Astrocyte (in vitro differentiated cells and primary cell): ENCODE measurements around the gene METAP1D.

ENCODE experiments used
- EZH2 ChIP-seq: IDR thresholded peaks from 2 replicates; pipeline ENCODE4 v1.6.1; 2012; ENCODE audit warnings: mild to moderate bottlenecking, low read length, inconsistent platforms; ENCODE audit not compliant: insufficient read depth
- TF ChIP-seq, protein P1 (sequence below): IDR thresholded peaks from 2 replicates; pipeline ENCODE4 v1.5.1; 2011; ENCODE audit warnings: low read depth, mild to moderate bottlenecking, inconsistent platforms, low read length, moderate library complexity; ENCODE audit not compliant: insufficient read depth

GRCh38 chr2:171966688-171967087, 33.1 kb upstream of the METAP1D start:
- TF ChIP-seq, protein P1, sequence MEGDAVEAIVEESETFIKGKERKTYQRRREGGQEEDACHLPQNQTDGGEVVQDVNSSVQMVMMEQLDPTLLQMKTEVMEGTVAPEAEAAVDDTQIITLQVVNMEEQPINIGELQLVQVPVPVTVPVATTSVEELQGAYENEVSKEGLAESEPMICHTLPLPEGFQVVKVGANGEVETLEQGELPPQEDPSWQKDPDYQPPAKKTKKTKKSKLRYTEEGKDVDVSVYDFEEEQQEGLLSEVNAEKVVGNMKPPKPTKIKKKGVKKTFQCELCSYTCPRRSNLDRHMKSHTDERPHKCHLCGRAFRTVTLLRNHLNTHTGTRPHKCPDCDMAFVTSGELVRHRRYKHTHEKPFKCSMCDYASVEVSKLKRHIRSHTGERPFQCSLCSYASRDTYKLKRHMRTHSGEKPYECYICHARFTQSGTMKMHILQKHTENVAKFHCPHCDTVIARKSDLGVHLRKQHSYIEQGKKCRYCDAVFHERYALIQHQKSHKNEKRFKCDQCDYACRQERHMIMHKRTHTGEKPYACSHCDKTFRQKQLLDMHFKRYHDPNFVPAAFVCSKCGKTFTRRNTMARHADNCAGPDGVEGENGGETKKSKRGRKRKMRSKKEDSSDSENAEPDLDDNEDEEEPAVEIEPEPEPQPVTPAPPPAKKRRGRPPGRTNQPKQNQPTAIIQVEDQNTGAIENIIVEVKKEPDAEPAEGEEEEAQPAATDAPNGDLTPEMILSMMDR: no peak
- no peak for TF ChIP-seq EZH2
